Gastrocnemius medialis (tissue), 4 donors: ENCODE measurements around the gene ACSL1. TPM values are rescaled to one million over a fixed set of nuclear protein-coding genes. Genes with fewer than 3 reads are reported as not detected.

ENCODE experiments used
- ATAC-seq, 2 donors: fragments of 150-250 bp; one replicate each; pipeline ENCODE4 v1.9.1; 2016
- DNase-seq, 2 donors: peaks; one replicate each; pipeline ENCODE4 v3.0.0-alpha.2; 2019
- H3K27ac ChIP-seq, 4 donors: fragments of 200-600 bp; sonication (generic); 1 replicate in 1 of 4; 2 replicates in 3 of 4; pipeline ENCODE4 v1.5.1; 2016 to 2018; ENCODE audit warnings: mild to moderate bottlenecking in 2 of 4, moderate library complexity in 1 of 4
- H3K27me3 ChIP-seq, 3 donors: fragments of 200-600 bp; sonication (generic) in 2 of 3; 1 replicate in 1 of 3; 2 replicates in 2 of 3; pipeline versions ENCODE4 v1.5.1 to v1.6.0; 2016 to 2019; ENCODE audit warnings: mild to moderate bottlenecking in 1 of 3, moderate library complexity in 1 of 3
- H3K36me3 ChIP-seq, 2 donors: fragments of 200-600 bp; sonication (generic) in 1 of 2; one replicate each; pipeline ENCODE4 v1.5.1; 2017 to 2018
- H3K4me1 ChIP-seq, 2 donors: fragments of 200-600 bp; sonication (generic) in 1 of 2; one replicate each; pipeline ENCODE4 v1.5.1; 2016 to 2017; ENCODE audit warnings: mild to moderate bottlenecking in 2 of 2
- H3K4me3 ChIP-seq, 4 donors: fragments of 200-600 bp; sonication (generic) in 3 of 4; 1 replicate in 1 of 4; 2 replicates in 3 of 4; pipeline ENCODE4 v1.5.1; 2016 to 2019; ENCODE audit warnings: mild to moderate bottlenecking in 2 of 4
- H3K9me3 ChIP-seq, 3 donors: fragments of 200-600 bp; sonication (generic) in 2 of 3; 1 replicate in 1 of 3; 2 replicates in 2 of 3; pipeline ENCODE4 v1.5.1; 2016 to 2019
- POLR2A ChIP-seq, 2 donors: fragments of 450-650 bp; IDR thresholded peaks; one replicate each; pipeline ENCODE4 v1.6.1; 2017; ENCODE audit warnings: antibody characterized with exemption in 2 of 2, mild to moderate bottlenecking in 2 of 2, moderate library complexity in 2 of 2
- in situ Hi-C, 4 donors: fragments of 200-750 bp; cut with MboI; loops; one replicate each; pipeline versions ENCODE4 v1.15.0 to v1.8.0; 2017; ENCODE audit warnings: low sequenced_read_pairs in 4 of 4
- intact Hi-C: fragments of 100-400 bp; cut with DNase I; formaldehyde crosslinking; loops from one replicate; pipeline ENCODE4 v1.15.1; 2023; ENCODE audit warnings: low total_unique reads
- total RNA-seq, 4 donors: library from RNA; depleted of rRNA; stranded (reverse); fragments of >200 nt; gene quantifications; one replicate each; pipeline versions ENCODE4 v1.1.0 to v1.2.3, GENCODE V29; 2016
- TF ChIP-seq, protein P1 (sequence below), 5 experiments: fragments of 450-650 bp in 3 of 5; fragments of 200-600 bp in 2 of 5; sonication (generic) in 2 of 5; IDR thresholded peaks in 4 of 5; conservative IDR thresholded peaks in 1 of 5; 1 replicate in 4 of 5; 2 replicates in 1 of 5; pipeline ENCODE4 v1.5.1; 2016 to 2019; ENCODE audit warnings: antibody characterized with exemption in 5 of 5, mild to moderate bottlenecking in 3 of 5, moderate library complexity in 3 of 5

ACSL1 gene
- total RNA-seq, 4 donors from 2014 or later, result 591 to 2,181 (median 1,316) TPM

DNA sequence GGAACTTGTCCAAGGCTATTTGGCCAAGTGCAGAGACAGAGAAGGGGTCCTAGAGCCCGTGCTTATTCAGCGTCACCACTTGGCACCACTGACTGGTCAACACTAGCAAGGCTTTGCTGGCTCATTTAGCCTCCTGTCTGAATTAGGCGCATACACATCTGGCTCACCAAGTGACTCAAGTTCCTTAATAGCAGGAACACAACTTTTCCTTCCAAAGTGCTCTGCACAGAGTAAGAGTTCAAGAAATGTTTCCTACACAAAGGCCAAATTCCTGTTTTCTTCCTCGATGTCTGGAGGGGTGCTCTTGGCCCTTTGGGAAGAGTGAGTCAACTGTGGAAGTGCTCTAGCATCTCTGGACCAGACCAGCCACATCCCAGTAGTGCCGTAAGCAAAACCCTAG lies 65.1 kb downstream of the ACSL1 start:
- ATAC-seq, result no peak
- Histone ChIP-seq H3K9me3 (no peaks in the 10 kb centered on the region), H3K27me3 (no peaks in the 10 kb centered on the region), H3K4me3 (no peak overlapping the region), H3K36me3 (peaks cover 3 to 89% of the 10 kb centered on the region in 2 donors), H3K4me1 (peaks cover 59 to 81% of the 10 kb centered on the region in 2 donors), H3K27ac (peak overlapping the region; percentile 66 to 83 (median 71))
- DNase-seq, result no peak
- in situ Hi-C loops, result loop anchor here in 1 of 4 donors (25.0 kb wide), 1 partner anchor 377 kb away; the partner anchor contains the start of gene SLC25A4
- intact Hi-C loops, result no loop called here
- TF ChIP-seq POLR2A (IDR thresholded peaks at IDR 0.05), result no peak
- TF ChIP-seq, protein P1, sequence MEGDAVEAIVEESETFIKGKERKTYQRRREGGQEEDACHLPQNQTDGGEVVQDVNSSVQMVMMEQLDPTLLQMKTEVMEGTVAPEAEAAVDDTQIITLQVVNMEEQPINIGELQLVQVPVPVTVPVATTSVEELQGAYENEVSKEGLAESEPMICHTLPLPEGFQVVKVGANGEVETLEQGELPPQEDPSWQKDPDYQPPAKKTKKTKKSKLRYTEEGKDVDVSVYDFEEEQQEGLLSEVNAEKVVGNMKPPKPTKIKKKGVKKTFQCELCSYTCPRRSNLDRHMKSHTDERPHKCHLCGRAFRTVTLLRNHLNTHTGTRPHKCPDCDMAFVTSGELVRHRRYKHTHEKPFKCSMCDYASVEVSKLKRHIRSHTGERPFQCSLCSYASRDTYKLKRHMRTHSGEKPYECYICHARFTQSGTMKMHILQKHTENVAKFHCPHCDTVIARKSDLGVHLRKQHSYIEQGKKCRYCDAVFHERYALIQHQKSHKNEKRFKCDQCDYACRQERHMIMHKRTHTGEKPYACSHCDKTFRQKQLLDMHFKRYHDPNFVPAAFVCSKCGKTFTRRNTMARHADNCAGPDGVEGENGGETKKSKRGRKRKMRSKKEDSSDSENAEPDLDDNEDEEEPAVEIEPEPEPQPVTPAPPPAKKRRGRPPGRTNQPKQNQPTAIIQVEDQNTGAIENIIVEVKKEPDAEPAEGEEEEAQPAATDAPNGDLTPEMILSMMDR (IDR thresholded peaks at IDR 0.05 in 4 of 5, conservative IDR thresholded peaks at IDR 0.05 in 1 of 5), result no peak

DNA sequence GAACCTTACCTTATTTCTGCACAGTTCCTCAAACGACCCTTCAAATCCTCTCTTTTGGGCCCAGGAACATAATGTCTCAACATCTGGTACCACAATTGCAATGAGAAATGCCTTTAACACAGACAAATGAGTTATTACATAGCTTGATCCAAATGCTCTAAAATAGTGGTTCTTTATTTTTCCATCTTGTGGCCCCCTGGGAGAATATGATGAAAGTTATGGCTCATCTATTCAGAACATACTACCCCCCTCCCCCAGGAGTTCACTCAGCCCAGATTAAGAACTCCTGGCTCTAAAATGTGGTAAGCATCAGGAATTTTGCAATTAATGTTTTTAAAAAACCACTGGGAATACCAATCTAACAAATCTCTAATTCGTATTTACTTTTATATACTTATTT lies 68.0 kb downstream of the ACSL1 start:
- Histone ChIP-seq H3K4me3 (no peak overlapping the region), H3K9me3 (no peaks in the 10 kb centered on the region), H3K4me1 (peaks cover 40 to 78% of the 10 kb centered on the region in 2 donors), H3K36me3 (peaks cover 3 to 77% of the 10 kb centered on the region in 2 donors), H3K27ac (peak overlapping the region; percentile 69 to 85 (median 78)), H3K27me3 (no peaks in the 10 kb centered on the region)
- intact Hi-C loops, result no loop called here
- in situ Hi-C loops, result loop anchor here in 2 of 4 donors (10.0 to 25.0 kb wide), 2 partner anchors 57 to 379 kb away; partner anchors contain the start of gene SLC25A4 (in 1 of the 2)
- no peak for TF ChIP-seq POLR2A (IDR thresholded peaks at IDR 0.05)
- TF ChIP-seq, protein P1 (IDR thresholded peaks at IDR 0.05 in 4 of 5, conservative IDR thresholded peaks at IDR 0.05 in 1 of 5), result no peak
- ATAC-seq (peak; percentile 13 to 18), DNase-seq (no peak)

DNA sequence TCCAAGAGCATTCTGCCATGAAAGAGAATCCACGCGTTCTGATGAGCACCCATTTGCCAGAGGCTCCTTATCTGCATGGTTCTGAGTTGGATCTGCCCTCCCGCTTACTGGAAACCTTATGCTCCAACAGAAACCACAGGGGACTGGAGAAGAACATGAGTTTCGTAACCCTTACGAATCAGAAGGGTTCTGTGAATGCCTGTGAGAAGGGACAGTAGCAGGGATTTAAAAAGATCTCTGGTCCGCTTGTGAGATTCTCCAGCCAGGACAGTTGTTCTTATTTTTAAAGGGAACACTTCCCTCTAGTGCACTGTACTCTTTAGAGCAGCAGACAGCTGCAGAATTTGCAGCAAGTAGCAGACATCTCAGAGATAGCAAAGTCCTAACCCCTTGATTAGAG lies 69.4 kb downstream of the ACSL1 start:
- H3K27ac ChIP-seq, result peak overlapping the region; percentile 69 to 85 (median 78)
- peaks cover 38 to 67% of the 10 kb centered on the region in 2 donors for H3K4me1 ChIP-seq

DNA sequence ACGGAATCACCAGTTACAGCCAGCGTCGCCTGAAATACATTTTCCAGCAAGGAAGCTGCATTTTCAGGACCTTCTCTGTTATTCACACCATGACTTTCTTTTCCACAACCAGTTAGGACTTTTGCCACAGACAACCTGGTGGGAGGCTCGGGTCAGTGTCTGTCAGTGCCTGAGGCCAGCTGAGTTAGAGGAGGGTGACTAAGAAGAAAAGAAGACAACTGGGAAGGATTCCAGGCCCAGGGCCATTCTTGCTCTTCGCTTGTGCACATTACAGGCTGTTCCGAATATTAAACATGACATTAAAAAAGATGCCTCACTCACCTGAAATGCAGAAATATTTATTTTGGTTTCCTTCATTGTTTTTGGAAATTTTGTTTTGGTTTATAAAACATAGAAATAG lies 70.5 kb downstream of the ACSL1 start:
- intact Hi-C loops (no loop called here), in situ Hi-C loops (loop anchor here in 2 of 4 donors (10.0 to 25.0 kb wide), 2 partner anchors 60 to 382 kb away; partner anchors contain the start of gene SLC25A4 (in 1 of the 2))
- Histone ChIP-seq H3K9me3 (no peaks in the 10 kb centered on the region), H3K36me3 (peaks cover 0 to 52% of the 10 kb centered on the region in 2 donors), H3K4me3 (no peak overlapping the region), H3K27ac (peak overlapping the region; percentile 69 to 85 (median 78)), H3K4me1 (peaks cover 38 to 57% of the 10 kb centered on the region in 2 donors), H3K27me3 (no peaks in the 10 kb centered on the region)
- TF ChIP-seq POLR2A (IDR thresholded peaks at IDR 0.05), result no peak
- TF ChIP-seq, protein P1 (IDR thresholded peaks at IDR 0.05 in 4 of 5, conservative IDR thresholded peaks at IDR 0.05 in 1 of 5), result no peak
- DNase-seq (peak; percentile 59 to 77), ATAC-seq (peak; percentile 34 to 44)

More for the DNA sequence above, 69.4 kb downstream of the ACSL1 start:
- peak; percentile 84 to 90 for ATAC-seq
- no peaks in the 10 kb centered on the region for H3K27me3 ChIP-seq
- intact Hi-C loops (no loop called here), in situ Hi-C loops (loop anchor here in 2 of 4 donors (10.0 to 25.0 kb wide), 2 partner anchors 58 to 381 kb away; partner anchors contain the start of gene SLC25A4 (in 1 of the 2))
- H3K36me3 ChIP-seq, result peaks cover 0 to 63% of the 10 kb centered on the region in 2 donors
- TF ChIP-seq POLR2A (IDR thresholded peaks at IDR 0.05), result peak in 1 of 2 donors; percentile 40
- TF ChIP-seq, protein P1 (IDR thresholded peaks at IDR 0.05 in 4 of 5, conservative IDR thresholded peaks at IDR 0.05 in 1 of 5), result peak in 1 of 5 experiments; percentile 24
- DNase-seq, result peak; percentile 54 to 70
- H3K4me3 ChIP-seq, result no peak overlapping the region
- no peaks in the 10 kb centered on the region for H3K9me3 ChIP-seq
